Adipose tissue (tissue), 3 donors: Measurements from ENCODE around the gene GALNT4. TPM values are rescaled to one million over a fixed set of nuclear protein-coding genes. Genes with fewer than 3 reads are reported as not detected.

ENCODE experiments used
- H3K27ac ChIP-seq: one replicate; pipeline ENCODE4 v1.5.1; 2013; ENCODE audit warnings: low read depth, low read length
- whole genome bisulfite sequencing, 3 donors: extraction: QIAGEN DNeasy Blood & Tissue Kit; methylation state at CpG; one replicate each; pipeline ENCODE4 v1.1.7; 2013; 5-methylcytosine and 5-hydroxymethylcytosine counted together
- polyA plus RNA-seq, 3 donors: library from polyadenylated mRNA; stranded (reverse); fragments of 200-250 nt; gene quantifications; one replicate each; pipeline ENCODE4 v1.2.3, GENCODE V29; 2013
- donor health status: healthy with polysubstance abuse.
- donor health status: Bipolar disorder and iron deficiency.
- donor health status: healthy.

GALNT4 gene
- 1 to 10 TPM; 2.0 to 2.6 (median 2.3) TPM for polyA plus RNA-seq

DNA sequence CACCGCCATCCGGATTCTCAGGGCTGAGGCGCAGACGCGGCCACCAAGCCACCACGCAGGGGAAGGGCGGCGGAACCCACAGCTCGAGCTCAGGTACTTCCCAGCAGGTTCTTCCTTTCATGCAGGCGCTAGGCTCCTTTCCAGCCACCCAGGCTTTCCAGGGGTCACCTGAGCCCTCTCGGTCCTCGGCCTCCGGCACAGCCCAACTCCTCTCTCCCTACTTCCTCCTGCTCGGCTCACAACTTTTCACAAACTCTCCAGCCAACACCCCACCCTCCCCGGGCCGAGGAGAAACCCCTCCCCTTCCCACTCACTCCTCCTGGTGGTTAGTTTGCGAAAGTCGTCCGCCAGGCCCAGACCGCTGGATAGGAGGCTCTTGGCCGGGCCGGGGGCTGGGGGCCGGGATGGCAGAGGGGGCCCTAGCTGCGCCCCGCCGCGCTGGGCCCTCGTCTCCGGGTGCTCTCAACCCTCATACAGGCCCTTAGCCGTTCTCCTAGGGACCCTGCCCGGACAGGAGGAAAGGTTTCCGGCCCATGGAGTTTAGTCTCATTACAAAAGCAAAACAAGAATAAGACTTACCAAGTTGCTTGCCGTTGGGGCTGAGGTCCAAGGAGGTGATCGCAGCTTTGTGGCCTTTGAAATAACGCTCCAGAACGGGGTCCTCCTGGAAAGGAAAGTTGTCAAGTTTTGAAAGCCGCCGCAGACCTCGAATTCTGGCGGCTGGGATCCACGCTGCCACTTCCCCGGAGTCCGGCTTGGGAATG, at the start of gene GALNT4:
TSS of gene GALNT4 (minus strand) at position 256 of the 764 bp plus-strand sequence. CDS start at position 9, 247 bp downstream.
- H3K27ac ChIP-seq: peak within 1 kb of the TSS; percentile 68
- 0 to 1% (median 1%) methylated on average over 39 to 43 of the region's 43 CpGs for WGBS, 3 donors

DNA sequence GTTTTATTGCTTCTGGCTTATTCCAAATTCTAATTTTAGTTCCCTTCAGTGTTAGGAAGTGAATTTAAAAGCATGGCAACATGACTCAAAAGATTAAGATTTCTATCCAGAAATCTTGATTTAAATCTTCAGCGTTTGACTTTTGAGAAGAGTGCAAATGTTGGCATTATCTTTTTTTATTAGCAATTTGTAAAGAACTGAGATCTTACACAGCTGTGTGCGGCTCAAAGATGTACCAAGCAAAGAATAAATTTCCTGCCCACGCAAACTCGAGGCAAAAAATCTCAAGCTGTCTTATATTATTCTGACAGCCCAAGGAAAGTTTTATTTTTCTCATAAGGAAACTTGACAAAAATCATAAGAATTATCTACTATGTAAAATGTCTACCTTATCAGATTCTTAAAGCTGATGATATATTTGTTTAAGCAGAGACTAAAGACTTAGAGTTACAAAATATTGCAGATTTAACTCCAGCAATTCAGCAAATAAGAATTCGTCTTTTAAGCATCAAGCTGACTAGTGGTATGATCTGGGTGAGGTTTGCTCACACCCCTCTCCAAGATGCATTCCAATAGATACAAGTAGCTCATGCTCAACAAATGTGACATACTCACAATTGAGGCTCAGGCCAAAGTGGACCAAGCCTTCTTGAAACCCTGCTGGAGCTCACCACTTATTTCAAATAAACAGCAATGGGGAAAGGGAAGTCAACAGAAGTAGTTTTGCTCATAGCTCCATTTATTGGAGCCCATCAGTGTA, 48.6 kb upstream of the GALNT4 start:
- H3K27ac ChIP-seq: no peak overlapping the region
- WGBS, 3 donors: 72 to 88% (median 80%) methylated on average over 5 of the region's 5 CpGs

DNA sequence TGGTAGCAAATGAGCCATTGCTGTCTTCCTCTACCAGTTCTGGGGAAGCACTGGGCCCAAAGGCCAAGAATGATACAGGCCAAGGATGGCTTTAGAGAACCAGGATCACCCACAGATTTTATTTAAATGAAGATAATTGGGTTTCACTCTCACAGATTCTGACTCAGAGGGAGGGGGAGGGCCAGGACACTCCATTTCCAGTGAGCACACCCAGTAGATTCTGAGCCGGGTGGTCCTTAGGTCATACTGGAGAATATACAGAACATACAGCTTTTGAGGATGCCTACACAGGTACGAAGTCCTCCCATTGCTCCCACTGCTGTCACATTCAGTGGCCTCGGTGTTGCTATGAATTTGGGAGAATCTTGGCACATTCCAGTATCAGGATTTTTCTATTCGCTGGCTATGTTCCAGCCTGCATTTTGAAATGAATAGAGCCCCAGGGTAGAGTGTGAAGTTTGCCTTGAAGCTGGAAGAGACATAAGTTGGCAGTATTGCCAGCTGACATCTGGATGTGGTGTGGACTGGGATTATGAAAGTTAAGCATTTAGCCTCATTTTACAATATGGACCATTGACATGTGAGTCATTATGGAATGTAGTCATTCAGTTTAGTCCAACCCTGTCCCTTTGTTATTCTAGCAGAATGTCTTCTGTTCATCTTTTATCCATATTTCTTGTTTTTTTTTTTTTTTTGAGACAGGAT, 47.0 kb upstream of the GALNT4 start:
- H3K27ac ChIP-seq: no peak overlapping the region
- WGBS, 3 donors: 89 to 90% (median 89%) methylated on average over 4 of the region's 4 CpGs

DNA sequence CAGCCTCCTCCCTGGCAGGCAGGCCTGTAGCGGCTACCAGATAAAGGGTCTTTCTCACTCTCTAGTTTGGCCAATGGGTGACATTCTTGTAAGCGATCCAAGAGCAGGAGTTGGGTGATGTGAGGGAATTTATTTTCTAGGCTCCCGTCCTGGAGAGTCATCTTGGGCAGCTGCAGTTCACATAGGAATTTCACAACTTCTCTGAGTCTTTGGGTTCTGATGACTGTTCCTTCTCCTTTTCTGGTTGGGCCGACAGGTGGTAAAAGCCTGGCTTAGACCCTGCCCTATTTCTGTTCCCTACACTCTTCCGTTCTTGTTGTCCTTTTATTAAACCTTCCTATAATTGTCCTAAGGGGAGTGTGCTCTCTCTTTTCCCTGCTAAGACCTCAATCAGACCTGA, 43.9 kb upstream of the GALNT4 start:
- WGBS, 3 donors: 74 to 77% (median 74%) methylated on average over 5 of the region's 5 CpGs
- no peak overlapping the region for H3K27ac ChIP-seq

DNA sequence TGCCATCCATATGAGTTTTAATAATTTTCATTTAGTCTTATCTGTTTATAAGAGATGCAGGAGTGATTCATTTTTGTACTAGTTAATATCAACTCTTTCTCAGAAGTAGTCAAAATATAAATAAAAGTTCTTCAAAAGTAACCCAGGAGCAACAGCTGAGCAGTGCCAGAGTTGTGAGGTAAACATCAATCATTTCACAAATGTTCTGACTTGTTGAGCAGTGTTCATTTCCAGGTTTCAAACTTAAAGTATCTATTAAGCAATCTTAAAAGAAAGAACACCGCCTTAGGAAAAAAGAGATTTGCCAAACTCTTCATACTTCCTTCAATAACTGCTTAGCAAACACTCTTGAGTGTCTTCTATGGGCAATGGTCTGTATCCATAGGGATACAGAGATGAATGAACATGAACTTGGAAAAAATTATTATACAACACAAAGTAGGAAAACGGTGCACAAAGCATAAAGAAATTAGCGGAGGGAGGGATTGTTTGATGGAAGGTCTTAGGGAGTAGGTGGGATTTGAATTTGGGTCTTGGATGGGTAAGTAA, 43.2 kb upstream of the GALNT4 start:
- WGBS, 3 donors: 83 to 93% (median 84%) methylated on average over 3 of the region's 3 CpGs

DNA sequence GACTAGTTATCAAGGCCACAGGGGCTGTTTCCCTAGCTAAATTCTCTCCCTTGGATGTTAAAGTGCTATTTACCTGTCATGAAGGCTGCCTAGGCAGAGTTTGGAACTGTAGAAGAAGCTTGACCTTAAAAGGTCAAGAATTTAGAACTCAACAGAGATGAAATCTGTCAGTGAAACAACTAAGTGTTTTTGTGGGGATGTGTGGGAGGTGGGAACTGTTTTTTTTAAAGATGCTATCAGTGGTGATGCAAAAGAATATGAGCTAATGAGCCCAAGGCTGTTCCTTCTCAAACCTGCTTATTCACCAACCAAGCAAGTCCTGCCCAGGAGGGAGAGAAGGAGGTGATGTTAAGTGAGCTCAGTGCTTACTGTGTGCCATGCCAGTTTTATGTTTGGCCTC, 42.0 kb upstream of the GALNT4 start:
- no peak overlapping the region for H3K27ac ChIP-seq

More for the DNA sequence above, 43.2 kb upstream of the GALNT4 start:
- H3K27ac ChIP-seq: no peak overlapping the region

DNA sequence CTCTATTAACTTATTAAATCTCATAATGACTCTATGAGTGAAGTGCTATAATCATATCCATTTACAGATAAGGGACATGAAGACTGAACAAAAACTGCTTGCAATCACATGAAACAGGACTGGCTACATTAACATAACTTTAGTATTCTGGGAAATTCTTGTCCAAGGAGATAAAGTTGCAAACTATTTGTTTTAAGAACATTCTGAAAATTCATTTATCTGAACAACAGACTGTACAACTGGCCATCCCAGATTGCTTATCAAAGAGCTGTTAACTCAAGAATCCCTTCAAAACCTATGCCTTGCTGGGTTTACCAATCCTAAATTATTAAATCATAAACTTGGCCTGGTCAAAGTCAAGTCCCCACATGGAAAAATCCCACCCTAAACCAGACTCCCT, 40.4 kb upstream of the GALNT4 start:
- no peak overlapping the region for H3K27ac ChIP-seq

DNA sequence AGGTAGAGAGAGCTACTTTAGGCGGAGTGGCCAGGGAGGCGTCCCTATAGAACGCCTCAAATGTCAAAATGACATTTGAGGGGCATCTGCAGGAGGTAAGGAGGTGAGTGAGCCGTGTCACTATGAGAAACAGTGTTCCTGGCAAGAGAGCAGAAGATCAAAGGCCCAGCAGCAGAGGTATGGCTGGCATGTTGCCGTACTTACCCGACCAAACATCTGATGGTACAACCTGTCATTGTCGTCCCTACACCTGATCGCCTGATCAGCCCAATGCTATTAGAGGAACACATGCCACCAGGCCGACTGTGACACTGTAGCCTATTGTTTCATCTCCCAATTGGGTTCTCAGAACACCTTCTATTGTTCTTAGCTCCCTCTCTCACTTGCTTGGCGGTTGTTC, 35.2 kb upstream of the GALNT4 start:
- no peak overlapping the region for H3K27ac ChIP-seq
- 82 to 93% (median 91%) methylated on average over 10 of the region's 10 CpGs for WGBS, 3 donors

DNA sequence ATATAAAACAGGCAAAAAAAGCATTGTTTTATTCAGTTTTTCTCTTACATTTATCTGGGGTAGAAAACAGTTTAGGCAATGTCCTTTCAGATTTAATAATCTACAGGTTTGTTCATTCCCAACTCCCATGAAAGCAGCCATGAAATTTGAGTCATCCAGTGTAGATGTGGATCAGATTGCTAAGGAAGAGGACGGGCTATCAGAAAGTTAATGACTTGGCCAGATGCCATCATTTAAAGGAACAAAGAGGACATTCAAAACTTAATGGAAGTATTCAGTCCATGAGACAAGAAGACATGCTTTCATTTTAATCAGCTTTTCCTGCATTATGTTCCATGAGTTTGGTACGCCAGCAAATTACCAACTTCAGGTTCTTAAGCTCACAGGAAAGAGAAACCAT, 32.4 kb upstream of the GALNT4 start:
- H3K27ac ChIP-seq: no peak overlapping the region
- WGBS, 3 donors: 57 to 66% (median 59%) methylated on average over 2 of the region's 2 CpGs

DNA sequence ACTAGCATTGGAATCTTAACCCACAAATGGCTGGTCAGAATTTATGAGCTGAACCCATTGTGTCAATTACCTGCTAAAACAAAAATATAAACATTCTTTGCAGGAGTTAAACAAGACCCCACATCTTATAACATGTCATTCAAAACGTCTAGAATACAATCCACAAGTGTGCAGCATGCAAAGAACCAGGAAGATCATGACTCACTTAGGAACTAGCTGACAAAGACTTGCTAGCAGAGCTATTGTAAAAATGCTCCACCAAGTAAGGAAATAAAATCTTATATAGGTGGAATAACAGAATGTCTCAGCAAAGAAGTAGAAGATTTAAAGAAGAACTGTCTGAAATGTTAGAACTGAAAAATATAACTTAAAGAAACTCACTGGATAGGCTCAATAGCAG, 27.8 kb upstream of the GALNT4 start:
- no peak overlapping the region for H3K27ac ChIP-seq
- 19 to 42% (median 32%) methylated on average over 1 of the region's 1 CpG for WGBS, 3 donors

DNA sequence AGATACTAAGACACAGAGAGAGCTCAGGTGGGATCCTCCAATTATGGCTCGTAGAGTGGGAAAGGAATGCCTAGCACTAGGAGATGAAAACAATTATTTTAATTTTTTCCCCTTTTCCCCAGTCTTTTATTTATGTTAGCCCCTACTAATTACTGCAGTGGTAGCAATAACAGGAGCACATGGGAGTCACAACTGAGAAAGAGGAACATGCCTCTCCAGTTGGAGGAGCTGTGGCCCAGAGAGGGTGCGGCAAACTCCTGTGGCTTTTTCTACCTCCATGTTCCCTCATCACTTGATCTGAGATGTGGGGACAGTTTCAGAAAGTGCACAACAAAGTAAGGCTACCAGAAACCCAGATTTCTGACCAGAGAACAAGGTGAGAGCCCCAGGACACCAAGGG, 27.2 kb upstream of the GALNT4 start:
- WGBS, 3 donors: 94 to 100% (median 96%) methylated on average over 2 of the region's 2 CpGs
- H3K27ac ChIP-seq: no peak overlapping the region

DNA sequence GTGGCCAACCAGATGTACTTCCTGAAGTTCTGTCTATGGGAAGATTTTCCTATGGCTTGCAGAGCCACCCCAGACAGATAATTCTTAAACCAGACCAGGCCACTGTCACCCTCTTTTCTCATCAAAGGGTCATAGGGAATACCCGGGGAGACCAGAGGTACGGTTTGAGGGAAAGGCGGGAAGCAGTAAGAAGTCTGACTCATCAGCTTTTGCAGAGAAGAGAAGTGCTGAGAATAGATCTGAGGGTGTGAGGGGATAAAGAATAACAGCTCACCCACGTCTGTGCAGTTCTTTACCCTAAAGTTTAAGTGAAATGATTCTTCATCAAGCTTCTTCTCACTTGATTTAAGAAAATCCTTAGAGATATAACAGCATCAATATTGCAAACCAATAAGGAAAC, 22.5 kb upstream of the GALNT4 start:
- no peak overlapping the region for H3K27ac ChIP-seq
- 68 to 77% (median 75%) methylated on average over 4 of the region's 4 CpGs for WGBS, 3 donors

DNA sequence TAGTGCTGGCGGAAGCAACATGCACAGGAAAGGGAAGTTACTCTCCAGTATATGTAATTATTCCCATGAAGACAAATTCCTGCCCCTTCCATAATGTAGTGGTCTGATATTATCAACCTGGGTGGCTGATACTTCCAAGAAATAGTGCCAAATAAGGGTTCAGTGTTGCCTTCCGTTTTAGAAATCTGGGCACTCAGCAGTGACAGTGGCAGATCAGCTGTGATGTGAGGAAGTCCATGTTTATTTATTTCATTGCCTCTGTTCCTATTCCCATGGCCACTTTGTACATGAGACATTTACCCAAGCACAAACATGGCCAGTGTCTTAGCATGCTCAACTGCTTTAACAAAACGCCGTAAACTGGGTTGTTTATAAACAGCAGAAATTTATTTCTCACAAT, 21.6 kb upstream of the GALNT4 start:
- WGBS, 3 donors: 84 to 91% (median 89%) methylated on average over 4 of the region's 4 CpGs
- H3K27ac ChIP-seq: no peak overlapping the region

DNA sequence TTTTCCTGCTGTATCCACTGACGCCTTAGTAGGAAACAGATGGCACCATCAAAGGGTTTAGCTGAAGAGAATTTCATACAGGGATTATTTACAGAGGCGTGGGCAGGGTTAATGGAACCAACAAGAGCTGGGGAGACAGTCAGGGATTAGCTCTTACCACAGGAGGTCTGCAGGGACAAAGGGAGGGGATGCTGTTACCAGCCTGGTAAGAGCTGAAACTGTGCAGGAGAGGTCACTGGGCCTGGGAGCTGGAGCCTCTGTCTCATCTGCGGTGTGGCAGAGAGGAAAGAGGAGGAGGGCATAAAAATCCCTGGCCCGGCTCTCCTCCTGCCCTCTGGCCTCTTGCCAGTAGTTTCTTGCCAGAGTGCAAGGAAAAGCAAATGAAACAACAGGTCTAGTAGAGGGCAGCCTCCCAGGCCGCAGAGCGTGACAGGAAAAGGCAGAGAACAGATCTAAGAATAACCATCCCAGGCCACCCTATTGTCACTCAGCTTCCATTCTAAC, 20.1 kb upstream of the GALNT4 start:
- WGBS, 3 donors: 28 to 42% (median 36%) methylated on average over 6 of the region's 6 CpGs
- H3K27ac ChIP-seq: no peak overlapping the region

DNA sequence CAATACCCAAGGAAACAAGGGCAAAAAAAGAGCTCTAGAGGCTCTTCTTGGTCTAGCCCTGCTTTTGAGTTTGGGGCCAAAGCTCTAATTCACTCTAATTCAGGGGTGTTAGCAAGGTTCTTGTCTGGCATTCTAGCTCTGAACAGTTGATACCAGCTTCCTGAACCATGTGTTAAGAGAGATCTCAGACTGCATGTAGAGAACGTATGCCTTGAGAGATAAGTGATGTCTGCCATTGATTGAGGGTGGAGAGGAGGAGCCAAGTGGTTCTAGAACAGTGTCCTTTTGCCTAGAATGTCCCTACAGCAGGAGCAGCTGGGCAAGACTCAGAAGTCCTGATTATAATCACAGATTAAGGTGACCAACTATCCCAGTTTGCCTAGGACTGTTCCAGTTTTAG, 19.4 kb upstream of the GALNT4 start:
- WGBS, 3 donors: 59 to 96% (median 91%) methylated on average over 1 of the region's 1 CpG
- H3K27ac ChIP-seq: no peak overlapping the region

DNA sequence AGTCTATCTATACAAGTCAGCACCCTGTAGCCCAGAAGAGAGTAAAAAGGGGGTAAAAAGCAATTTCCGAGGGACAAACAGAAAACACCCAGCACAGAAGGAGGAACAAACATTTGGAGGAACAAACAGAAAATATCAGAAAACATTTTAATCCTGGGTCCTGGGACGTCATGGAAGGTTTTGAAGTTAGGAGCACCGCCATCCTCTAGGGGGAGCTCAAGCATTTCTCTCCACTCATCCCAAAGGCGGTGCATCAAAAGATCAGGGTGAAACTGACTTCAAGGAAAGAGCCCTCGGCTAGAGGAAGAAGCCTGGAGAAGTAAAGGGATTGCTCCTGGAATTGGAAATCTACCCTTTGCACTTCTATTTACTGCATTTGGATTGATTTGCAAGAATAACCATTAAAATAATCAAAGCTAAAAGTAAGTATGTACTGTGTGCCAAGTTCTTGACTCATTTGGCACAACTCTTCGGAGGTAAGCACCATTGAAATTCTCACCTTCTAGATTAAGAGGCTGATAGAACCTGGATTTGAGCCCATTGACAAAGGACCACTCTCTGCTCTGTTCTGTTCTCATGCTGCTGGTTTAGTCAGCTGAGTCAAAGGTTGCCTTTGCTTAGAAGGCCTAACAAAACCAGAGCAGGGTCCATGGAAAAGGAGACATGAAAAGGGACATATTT, 18.5 kb upstream of the GALNT4 start:
- WGBS, 3 donors: 8 to 21% (median 15%) methylated on average over 6 of the region's 6 CpGs
- H3K27ac ChIP-seq: no peak overlapping the region

DNA sequence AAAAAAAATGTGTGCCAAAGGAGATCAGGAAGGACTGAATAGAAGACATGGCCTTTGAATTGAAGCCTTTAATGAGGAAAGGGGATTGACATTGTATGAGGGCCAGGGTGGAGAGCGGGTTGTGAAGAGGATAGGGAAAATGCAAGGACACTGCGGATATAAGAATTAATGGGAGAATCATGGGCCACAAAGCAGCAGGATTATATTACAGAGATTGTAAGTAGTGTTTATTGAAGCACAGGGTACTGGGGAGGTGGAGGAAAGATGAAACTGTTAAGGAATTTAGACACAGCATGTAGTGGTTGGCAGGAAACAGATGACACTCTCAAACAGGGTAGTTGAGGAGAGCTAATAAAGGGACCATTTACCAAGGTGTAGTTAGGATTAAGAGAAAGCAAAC, 17.6 kb upstream of the GALNT4 start:
- 94 to 98% (median 96%) methylated on average over 2 of the region's 2 CpGs for WGBS, 3 donors
- no peak overlapping the region for H3K27ac ChIP-seq

DNA sequence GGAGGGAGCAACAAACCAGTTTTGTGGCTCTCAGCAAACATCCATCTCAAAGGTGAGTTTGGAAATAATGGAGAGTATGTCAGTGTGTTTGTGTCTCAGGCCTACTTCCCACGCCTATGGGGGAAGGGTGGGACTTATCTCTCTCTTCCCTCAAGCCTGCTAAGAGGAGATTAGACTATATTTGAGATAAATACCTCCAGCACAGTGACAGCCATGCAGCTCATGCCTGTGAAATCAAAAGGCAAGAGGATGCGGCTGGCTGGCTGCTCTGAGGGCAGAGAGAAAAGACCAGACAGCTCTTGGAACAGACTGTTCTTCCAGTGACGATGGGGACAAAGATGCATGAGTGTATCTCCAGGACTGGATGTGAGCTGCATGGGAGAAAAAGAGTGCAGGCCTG, 16.0 kb upstream of the GALNT4 start:
- WGBS, 3 donors: 60 to 87% (median 72%) methylated on average over 3 of the region's 3 CpGs

More for the DNA sequence above, 16.0 kb upstream of the GALNT4 start:
- no peak overlapping the region for H3K27ac ChIP-seq
